H7 (cell line): Measurements from ENCODE around the gene TAS2R4. TPM values are rescaled to one million over a fixed set of nuclear protein-coding genes. Genes with fewer than 3 reads are reported as not detected.
"Not testable (repeated sequence)": the region's sequence is repeated elsewhere in the genome, so short reads cannot be mapped to it uniquely, and the experiment has no call there.

Experiments used
- DNase-seq: peaks from one replicate; pipeline ENCODE4 v3.0.0; 2012
- H3K27me3 ChIP-seq: 2 replicates; pipeline ENCODE4 v1.6.0; 2011; ENCODE audit warnings: mild to moderate bottlenecking, low read length; ENCODE audit not compliant: control insufficient read depth, insufficient read depth
- H3K36me3 ChIP-seq: replicated peaks from 2 replicates; pipeline ENCODE4 v1.5.1; 2011; ENCODE audit warnings: low read length; ENCODE audit not compliant: control insufficient read depth, insufficient read depth
- H3K4me3 ChIP-seq: 2 replicates; pipeline ENCODE4 v1.5.1; 2011; ENCODE audit warnings: low read depth, mild to moderate bottlenecking, control low read depth, low read length, moderate library complexity; ENCODE audit not compliant: insufficient read depth
- total RNA-seq: library from RNA; depleted of rRNA; stranded (reverse); fragments of >200 nt; shearing (Covaris generic); gene quantifications from 2 replicates; pipeline ENCODE4 v1.2.3, GENCODE V29; 2014; rRNA removed

TAS2R4 gene, protein sequence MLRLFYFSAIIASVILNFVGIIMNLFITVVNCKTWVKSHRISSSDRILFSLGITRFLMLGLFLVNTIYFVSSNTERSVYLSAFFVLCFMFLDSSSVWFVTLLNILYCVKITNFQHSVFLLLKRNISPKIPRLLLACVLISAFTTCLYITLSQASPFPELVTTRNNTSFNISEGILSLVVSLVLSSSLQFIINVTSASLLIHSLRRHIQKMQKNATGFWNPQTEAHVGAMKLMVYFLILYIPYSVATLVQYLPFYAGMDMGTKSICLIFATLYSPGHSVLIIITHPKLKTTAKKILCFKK
- total RNA-seq, result 0.17 and 0.63 TPM in 2 replicates

DNA sequence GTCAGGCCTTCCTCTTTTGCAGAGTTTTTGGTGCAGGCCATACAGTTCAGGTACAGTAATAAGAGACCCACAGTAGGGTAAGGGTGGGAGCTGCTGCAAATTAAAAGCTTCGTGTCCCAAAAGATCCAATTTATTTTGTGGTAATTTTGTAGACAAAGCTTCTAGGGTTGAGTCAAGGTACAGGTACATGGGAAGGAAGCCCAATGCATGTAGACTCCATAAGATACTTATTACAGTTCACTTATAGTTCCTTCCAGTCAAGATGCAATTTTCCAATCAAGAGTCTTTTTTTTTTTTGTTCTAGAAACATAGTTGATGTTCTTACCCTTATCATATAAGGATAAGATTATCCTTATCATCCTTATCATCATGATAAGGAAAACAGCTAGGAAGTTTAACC, at the start of gene TAS2R4:
Gene TAS2R4, plus strand, starts transcription at position 301 of the 400 bp plus-strand sequence. CDS start 1,815 bp downstream, outside the sequence.
- H3K27me3 ChIP-seq, result no peaks in the 10 kb centered on the region
- peaks cover 3% of the 10 kb centered on the region for H3K36me3 ChIP-seq
- H3K4me3 ChIP-seq, result no peak within 1 kb of the TSS
- no peak for DNase-seq

DNA sequence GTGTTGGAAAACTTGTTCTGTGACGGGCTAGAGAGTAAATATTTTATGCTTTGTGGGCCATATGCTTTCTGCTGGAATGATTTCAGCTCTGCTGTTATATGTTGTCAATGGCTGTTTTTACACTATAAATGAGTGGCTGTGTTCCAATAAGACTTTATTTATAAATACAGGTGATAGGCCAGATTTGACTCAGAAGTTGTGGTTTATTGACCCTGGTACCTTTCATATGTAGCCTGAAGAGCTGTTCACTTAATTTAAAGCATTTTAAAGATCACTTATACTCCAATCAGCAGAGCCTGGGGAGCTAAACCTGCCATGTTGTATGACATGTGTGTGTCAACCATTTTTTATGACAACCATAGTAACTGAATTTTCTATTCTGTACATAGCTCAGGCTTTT, 47.5 kb upstream of the TAS2R4 start:
- no peak for DNase-seq
- no peaks in the 10 kb centered on the region for H3K36me3 ChIP-seq
- no peaks in the 10 kb centered on the region for H3K27me3 ChIP-seq
- H3K4me3 ChIP-seq, result no peak overlapping the region

DNA sequence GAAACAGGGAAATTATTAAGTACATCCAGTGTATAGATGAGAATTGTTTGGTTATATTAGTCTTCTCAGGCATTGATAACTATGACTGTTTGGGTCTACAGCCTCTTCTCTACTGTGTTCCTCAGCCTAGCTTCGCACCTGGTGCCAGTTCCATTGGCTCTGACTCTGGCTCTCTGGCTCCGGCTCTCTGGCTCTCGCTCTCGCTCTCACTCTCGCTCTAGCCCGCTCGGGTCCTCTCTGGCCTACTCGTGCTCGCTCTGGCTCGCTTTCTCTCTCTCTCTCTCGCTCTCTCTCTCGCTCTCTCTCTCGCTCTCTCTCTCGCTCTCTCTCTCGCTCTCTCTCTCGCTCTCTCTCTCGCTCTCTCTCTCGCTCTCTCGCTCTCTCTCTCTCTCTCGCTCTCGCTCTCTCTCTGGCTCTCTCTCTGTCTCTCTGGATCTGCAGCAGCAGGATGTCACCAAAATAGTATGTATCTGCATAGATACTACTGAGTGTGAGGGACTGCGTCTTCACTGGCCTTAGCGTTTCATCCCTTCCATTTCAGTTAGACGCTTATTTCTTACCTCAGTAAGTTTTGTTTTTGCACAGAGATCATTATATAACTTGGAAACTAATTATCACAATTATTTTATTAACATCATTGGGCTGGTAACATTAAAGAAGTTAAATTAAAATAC, 44.9 kb upstream of the TAS2R4 start:
- no peak for DNase-seq
- H3K4me3 ChIP-seq, result no peak overlapping the region
- H3K27me3 ChIP-seq, result no peaks in the 10 kb centered on the region
- H3K36me3 ChIP-seq, result no peaks in the 10 kb centered on the region

DNA sequence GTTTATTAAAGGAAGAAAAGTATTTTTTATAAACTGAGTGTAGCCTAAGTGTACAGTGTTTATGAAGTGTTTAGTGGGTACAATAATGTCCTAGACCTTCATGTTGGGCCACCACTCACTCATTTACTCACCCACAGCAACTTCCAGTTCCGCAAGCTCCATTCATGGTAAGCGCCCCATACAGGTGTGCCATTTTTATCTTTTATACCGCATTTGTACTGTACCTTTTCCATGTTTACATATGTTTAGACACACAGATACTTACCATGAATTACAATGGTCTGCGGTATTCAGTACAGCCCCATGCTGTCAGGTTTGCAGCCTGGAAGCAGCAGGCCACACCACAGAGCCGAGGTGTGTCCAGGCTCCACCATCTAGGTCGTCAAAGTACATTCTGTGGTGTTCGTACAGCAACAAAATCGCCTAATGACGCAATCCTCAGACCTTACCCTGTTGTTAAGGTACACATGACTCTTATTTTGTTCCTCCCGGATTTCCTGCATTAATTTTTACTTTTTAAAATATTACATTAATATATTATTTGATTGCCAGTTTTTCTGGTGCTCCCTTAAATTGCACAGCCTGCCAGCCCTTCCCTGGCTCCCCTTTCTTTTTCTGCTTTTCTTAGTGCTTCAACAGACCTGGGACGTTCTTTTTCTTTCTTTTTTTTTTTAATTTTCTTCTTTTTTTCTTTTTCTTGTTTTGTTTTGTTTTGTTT, 39.2 kb upstream of the TAS2R4 start:
- peaks cover 17% of the 10 kb centered on the region for H3K36me3 ChIP-seq
- no peaks in the 10 kb centered on the region for H3K27me3 ChIP-seq
- H3K4me3 ChIP-seq, result peak overlapping the region; percentile 82
- no peak for DNase-seq

DNA sequence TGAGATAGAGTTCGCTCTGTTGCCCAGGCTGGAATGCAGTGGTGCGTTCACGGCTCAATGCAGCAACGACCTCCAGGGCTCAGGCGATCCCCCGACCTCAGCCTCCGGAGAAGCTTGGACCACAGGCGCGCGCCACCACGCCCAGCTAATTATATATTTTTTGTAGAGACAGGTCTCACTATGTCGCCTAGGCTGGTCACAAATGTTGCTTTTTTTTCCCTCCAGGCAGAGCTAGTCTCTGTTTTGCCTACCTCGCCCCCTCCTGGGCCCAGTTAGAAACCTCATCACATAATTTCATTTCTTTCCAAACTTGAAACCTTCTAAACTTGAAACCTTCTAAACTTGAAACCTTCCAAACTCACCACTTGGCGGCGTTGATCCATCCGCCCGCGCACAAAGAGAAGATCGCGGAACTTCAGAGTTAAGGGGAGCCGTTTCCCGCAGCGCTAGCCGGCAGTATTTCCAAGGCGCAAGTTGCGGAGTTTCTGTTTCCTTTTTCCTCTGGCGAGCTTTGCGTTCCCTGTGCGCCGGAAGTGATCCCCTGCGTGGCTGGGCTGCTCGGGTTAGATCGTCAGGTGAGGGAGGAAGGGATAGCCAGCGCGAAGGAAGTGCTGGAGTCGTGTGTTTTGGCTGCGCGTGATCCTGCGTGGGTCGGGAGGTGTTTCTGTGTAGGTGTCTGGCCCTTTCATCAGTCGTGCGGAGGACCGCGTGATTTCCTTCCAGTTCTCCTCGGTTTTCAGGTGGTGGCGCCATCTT, 38.5 kb upstream of the TAS2R4 start, which contains the start of gene SSBP1:
Gene SSBP1, plus strand, starts transcription at position 523 of the 756 bp plus-strand sequence. CDS start 809 bp downstream, outside the sequence.
- DNase-seq, result peak; percentile 83
- H3K27me3 ChIP-seq, result no peaks in the 10 kb centered on the region
- peak within 1 kb of the TSS; percentile 82 for H3K4me3 ChIP-seq
- peaks cover 21% of the 10 kb centered on the region for H3K36me3 ChIP-seq

DNA sequence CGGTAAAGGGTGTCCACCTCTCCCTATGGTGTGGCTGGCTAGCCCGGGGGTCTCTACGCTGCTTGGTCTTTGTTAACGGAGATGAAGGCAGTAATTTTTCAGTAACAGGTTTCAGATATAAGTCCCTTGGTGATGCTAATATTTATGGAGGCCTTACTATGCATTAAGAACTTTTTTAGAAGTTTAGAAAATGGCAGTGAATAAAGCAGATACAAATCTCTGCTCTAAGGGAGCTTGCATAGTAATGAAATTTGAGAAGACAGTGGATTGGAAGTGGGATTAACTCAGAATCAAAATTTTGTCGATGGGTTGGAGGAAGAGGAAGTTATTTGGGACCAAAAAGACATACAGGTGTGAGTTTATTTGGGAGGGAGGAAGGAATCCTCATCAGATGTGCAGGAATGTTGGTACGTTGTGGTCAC, 37.9 kb upstream of the TAS2R4 start:
- peak overlapping the region; percentile 82 for H3K4me3 ChIP-seq
- H3K36me3 ChIP-seq, result peaks cover 26% of the 10 kb centered on the region
- H3K27me3 ChIP-seq, result no peaks in the 10 kb centered on the region
- DNase-seq, result peak; percentile 72

DNA sequence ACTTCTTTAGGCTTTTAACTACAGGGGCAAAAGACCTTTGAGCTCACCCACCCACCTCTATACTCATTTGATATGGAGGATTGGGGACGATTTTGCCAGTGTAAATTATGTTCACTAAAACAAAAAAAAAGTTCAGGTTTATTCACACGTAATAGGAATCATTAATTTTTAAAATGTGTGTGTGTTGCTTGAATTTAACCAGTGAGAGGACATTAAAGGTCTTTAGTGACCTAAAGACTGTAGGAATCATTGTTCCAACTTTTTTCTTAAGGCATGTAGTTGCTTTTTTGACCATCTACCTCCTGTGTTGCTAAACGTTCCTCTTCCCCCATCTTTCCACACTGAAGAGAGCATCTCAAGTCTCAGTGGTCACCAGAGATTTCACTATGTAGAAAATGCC, 37.2 kb upstream of the TAS2R4 start:
- Histone ChIP-seq H3K27me3 (no peaks in the 10 kb centered on the region), H3K36me3 (peaks cover 32% of the 10 kb centered on the region), H3K4me3 (peak overlapping the region; percentile 82)
- no peak for DNase-seq

DNA sequence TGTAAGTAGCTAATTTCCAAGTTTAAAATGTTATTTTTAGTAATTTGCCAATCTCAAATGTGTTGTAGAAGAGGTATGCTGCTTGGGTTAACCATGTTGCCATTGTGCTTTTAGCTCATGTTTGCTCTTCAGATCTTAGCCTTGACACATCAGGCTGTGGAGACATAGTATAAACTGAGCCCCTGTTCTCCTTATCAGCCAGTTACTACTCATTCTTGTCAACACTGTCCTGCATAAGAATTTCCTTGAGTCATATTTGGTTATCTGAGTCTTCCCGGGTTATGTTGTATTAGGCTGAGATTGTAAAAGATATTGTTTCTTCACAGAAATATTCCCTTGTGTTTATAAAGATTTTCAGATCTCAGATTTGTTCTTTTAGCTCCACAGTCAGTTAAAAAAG, 34.2 kb upstream of the TAS2R4 start:
- DNase-seq, result no peak
- peaks cover 35% of the 10 kb centered on the region for H3K36me3 ChIP-seq
- no peaks in the 10 kb centered on the region for H3K27me3 ChIP-seq
- H3K4me3 ChIP-seq, result no peak overlapping the region

DNA sequence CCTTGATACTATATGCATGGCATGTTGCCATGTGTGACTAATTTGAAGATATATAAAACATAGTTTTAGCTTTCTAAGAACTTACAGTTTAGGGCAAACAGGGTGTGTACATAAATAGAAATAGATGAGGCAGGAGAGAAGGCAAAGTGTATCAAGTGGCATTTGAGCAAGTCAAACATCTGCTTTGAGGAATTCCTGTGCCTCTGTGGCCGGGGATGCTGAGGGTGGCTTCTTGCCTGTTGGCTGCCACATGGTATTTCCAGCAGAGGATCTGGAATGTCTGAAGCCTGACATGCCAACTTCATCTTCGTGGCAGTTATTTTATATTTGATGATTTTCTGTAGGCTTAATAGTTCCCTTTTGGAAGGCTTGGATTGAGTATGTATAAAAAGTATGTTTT, 32.3 kb upstream of the TAS2R4 start:
- H3K36me3 ChIP-seq, result peaks cover 38% of the 10 kb centered on the region
- DNase-seq, result no peak
- H3K4me3 ChIP-seq, result no peak overlapping the region

DNA sequence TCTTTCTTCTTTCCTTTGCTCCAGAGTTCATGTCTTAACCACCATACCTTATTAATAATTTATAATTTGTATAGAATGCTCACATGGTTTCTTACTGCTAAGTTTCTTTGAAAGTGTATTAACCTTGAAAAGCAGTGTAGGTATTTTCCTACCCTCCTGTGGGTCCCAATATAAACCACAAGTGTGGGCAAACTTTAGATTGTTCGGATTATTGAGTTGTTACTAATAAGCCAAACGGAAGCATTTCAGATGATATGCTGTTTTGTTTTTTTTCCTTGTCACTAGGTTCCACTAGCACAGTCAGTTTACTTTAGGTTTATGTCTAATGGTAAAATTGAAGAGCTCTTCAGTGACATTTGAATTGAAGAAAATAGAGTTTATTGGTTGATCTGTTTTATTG, 28.1 kb upstream of the TAS2R4 start:
- Histone ChIP-seq H3K27me3 (no peaks in the 10 kb centered on the region), H3K36me3 (peaks cover 30% of the 10 kb centered on the region), H3K4me3 (no peak overlapping the region)
- no peak for DNase-seq

More for the DNA sequence above, 32.3 kb upstream of the TAS2R4 start:
- H3K27me3 ChIP-seq, result no peaks in the 10 kb centered on the region

DNA sequence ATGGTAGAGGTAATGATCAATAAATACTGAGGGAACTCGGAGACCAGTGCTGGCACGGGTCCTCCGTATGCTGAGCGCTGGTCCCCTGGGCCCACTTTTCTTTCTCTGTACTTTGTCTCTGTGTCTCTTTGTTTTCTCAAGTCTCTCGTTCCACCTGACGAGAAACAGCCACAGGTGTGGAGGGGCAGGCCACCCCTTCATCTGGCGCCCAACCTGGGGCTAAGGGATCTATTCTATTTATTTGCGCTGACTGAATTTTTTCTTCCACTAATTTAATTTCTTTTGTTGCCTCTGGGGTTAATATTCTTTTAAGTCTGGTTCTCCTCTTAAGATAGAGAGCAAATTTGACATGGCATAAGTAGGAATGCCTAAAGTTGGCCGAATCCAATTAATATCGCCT, 24.6 kb upstream of the TAS2R4 start:
- H3K4me3 ChIP-seq, DNase-seq, H3K27me3 ChIP-seq: not testable (repeated sequence)
- peaks cover 25% of the 10 kb centered on the region for H3K36me3 ChIP-seq

DNA sequence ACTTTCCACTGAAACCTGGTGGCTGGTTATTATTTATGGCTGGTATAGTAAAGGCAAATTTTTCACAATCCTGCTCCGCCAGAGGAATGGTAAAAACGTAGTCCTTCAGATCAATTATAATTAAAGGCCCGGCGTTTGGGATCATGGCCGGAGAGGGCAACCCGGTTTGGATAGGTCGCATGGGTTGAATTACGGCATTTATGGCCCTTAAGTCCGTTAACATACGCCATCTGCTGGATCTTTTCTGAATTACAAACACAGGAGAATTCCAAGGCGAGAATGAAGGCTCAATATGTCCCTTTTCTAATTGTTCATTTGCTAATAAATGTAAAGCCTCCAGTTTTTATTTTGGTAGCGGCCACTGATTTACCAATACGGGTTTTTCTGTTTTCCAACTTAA, 23.8 kb upstream of the TAS2R4 start:
- Histone ChIP-seq H3K36me3 (peaks cover 23% of the 10 kb centered on the region), H3K27me3 (no peaks in the 10 kb centered on the region), H3K4me3 (no peak overlapping the region)
- peak; percentile 41 for DNase-seq

DNA sequence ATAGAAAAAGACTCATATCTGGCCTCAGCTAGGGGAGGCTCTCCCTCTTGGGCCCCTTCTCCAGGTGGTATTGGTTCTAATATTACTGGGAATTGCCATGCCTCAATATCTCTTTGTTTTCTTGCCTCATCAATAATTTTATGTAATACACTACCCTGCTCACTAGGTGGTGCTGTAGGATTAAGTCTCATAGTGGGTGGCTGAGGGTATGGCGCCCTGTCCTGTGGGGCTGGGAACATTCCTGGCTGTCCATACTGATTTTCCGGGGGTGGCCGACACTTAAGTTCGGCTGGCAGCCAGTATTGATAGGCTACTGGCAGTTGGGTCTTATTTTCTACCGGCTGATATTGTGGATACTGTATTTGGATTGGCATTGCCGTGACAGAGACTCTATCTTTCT, 21.5 kb upstream of the TAS2R4 start:
- Histone ChIP-seq H3K27me3 (no peaks in the 10 kb centered on the region), H3K36me3 (peaks cover 20% of the 10 kb centered on the region), H3K4me3 (no peak overlapping the region)
- DNase-seq, result peak; percentile 59

DNA sequence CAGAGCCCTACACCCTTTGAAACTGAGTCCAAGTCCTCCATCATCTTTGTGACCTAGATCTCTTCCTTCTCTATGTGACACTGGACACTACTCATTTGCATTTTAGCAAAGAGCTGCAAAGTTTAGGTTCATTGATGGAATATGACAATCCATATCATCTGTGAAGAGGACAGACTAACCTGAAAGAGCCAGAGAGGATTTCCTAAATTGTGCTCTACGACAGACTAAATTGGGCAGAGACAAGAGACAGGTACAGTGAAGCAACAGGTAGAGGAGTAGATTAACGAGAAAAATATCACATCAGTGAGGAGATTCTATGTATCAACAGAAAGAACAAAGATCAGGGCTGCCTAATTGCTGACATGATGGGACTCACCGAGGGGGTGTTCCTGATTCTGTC, 12.7 kb upstream of the TAS2R4 start, which contains the start of gene TAS2R3:
Gene TAS2R3, plus strand, starts transcription at position 301 of the 400 bp plus-strand sequence. Its CDS starts 62 bp downstream, at position 363.
- Histone ChIP-seq H3K36me3 (peaks cover 2% of the 10 kb centered on the region), H3K4me3 (no peak within 1 kb of the TSS)

More for the DNA sequence above, 12.7 kb upstream of the TAS2R4 start, which contains the start of gene TAS2R3:
- DNase-seq, result no peak
- H3K27me3 ChIP-seq, result no peaks in the 10 kb centered on the region
